ENCODE data around the gene CATSPERE. TPM values are rescaled to one million over a fixed set of nuclear protein-coding genes. Genes with fewer than 3 reads are reported as not detected.

CATSPERE gene
- total and polyA plus RNA-seq, 9 of the 15 experiments (the other 6 are each of a cell fraction or from before 2014, with no cell fraction given), result 0.06 to 0.16 (median 0.09) TPM; not detected in 3

DNA sequence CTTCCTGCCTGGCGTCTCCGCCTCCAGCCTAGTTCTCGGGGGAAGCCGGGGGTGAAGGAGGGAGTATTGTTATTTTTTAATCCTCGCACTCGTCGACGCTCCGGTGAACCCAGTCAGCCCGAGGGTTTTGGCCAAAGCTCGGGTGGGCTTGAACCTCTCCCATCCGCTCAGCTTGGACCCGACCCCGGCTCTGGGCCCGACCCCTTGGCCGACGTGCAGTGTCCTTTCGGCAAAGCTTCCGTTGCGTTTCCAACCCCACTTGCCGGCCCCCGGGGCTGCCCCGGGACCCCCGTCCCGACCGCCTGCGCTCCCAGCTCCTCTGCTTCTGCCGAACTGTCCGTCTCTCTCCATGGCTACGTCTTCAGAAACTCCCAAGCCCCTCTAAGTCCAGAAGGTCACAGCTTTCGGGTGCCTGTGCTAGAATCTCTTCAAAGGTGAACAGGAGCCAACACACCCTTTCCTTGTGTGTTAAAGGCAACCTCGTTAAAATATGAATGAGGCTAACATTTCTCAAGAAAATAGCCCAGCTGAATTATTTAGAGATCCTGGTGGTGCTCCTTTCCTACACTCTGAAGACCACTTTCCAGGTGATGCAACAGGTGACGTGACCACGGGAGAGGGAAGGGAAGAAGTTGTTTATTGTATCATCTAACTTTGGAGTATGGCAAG, 192.5 kb downstream of the CATSPERE start (continued):
- TF ChIP-seq CREBBP (IDR thresholded peaks at IDR 0.05; ENCODE audit: low read depth, low read length), result no peak
- no peak for TF ChIP-seq GATAD2A (IDR thresholded peaks at IDR 0.05)
- TF ChIP-seq SIN3B (IDR thresholded peaks at IDR 0.05; ENCODE audit: low read depth), result 0 out of 2 replicates have a peak, but pooled peaks have one; percentile 34
- no peak for TF ChIP-seq ZNF316 (IDR thresholded peaks at IDR 0.05)
- TF ChIP-seq ATF7 (IDR thresholded peaks at IDR 0.05), result peak; percentile 39; the same call in 1 of the 2 replicates
- TF ChIP-seq, protein P1, sequence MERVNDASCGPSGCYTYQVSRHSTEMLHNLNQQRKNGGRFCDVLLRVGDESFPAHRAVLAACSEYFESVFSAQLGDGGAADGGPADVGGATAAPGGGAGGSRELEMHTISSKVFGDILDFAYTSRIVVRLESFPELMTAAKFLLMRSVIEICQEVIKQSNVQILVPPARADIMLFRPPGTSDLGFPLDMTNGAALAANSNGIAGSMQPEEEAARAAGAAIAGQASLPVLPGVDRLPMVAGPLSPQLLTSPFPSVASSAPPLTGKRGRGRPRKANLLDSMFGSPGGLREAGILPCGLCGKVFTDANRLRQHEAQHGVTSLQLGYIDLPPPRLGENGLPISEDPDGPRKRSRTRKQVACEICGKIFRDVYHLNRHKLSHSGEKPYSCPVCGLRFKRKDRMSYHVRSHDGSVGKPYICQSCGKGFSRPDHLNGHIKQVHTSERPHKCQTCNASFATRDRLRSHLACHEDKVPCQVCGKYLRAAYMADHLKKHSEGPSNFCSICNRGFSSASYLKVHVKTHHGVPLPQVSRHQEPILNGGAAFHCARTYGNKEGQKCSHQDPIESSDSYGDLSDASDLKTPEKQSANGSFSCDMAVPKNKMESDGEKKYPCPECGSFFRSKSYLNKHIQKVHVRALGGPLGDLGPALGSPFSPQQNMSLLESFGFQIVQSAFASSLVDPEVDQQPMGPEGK (CRISPR knock-in tag; IDR thresholded peaks at IDR 0.05; ENCODE audit: borderline replicate concordance), result 0 out of 2 replicates have a peak, but pooled peaks have one; percentile 23
- no peak for TF ChIP-seq BCL6 (CRISPR knock-in tag; IDR thresholded peaks at IDR 0.05)
- no peak for TF ChIP-seq ZBED1 (IDR thresholded peaks at IDR 0.05)
- TF ChIP-seq FOXJ3 (CRISPR knock-in tag; IDR thresholded peaks at IDR 0.05), result 0 out of 2 replicates have a peak, but pooled peaks have one; percentile 33
- TF ChIP-seq KHSRP (IDR thresholded peaks at IDR 0.05), result no peak
- no peak for TF ChIP-seq TSC22D4 (tag; IDR thresholded peaks at IDR 0.05)
- TF ChIP-seq, protein P2, sequence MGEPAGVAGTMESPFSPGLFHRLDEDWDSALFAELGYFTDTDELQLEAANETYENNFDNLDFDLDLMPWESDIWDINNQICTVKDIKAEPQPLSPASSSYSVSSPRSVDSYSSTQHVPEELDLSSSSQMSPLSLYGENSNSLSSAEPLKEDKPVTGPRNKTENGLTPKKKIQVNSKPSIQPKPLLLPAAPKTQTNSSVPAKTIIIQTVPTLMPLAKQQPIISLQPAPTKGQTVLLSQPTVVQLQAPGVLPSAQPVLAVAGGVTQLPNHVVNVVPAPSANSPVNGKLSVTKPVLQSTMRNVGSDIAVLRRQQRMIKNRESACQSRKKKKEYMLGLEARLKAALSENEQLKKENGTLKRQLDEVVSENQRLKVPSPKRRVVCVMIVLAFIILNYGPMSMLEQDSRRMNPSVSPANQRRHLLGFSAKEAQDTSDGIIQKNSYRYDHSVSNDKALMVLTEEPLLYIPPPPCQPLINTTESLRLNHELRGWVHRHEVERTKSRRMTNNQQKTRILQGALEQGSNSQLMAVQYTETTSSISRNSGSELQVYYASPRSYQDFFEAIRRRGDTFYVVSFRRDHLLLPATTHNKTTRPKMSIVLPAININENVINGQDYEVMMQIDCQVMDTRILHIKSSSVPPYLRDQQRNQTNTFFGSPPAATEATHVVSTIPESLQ (CRISPR knock-in tag; IDR thresholded peaks at IDR 0.05), result 0 out of 2 replicates have a peak, but pooled peaks have one; percentile 75
- TF ChIP-seq, protein P3, sequence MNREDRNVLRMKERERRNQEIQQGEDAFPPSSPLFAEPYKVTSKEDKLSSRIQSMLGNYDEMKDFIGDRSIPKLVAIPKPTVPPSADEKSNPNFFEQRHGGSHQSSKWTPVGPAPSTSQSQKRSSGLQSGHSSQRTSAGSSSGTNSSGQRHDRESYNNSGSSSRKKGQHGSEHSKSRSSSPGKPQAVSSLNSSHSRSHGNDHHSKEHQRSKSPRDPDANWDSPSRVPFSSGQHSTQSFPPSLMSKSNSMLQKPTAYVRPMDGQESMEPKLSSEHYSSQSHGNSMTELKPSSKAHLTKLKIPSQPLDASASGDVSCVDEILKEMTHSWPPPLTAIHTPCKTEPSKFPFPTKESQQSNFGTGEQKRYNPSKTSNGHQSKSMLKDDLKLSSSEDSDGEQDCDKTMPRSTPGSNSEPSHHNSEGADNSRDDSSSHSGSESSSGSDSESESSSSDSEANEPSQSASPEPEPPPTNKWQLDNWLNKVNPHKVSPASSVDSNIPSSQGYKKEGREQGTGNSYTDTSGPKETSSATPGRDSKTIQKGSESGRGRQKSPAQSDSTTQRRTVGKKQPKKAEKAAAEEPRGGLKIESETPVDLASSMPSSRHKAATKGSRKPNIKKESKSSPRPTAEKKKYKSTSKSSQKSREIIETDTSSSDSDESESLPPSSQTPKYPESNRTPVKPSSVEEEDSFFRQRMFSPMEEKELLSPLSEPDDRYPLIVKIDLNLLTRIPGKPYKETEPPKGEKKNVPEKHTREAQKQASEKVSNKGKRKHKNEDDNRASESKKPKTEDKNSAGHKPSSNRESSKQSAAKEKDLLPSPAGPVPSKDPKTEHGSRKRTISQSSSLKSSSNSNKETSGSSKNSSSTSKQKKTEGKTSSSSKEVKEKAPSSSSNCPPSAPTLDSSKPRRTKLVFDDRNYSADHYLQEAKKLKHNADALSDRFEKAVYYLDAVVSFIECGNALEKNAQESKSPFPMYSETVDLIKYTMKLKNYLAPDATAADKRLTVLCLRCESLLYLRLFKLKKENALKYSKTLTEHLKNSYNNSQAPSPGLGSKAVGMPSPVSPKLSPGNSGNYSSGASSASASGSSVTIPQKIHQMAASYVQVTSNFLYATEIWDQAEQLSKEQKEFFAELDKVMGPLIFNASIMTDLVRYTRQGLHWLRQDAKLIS (CRISPR knock-in tag; IDR thresholded peaks at IDR 0.05), result peak; percentile 67; the same call in 1 of the 2 replicates
- TF ChIP-seq HMG20A (CRISPR knock-in tag; conservative IDR thresholded peaks at IDR 0.05), result no peak
- no peak for TF ChIP-seq POLR3G (IDR thresholded peaks at IDR 0.05; ENCODE audit: extremely low read depth, insufficient read length, insufficient replicate concordance)
- TF ChIP-seq ZNF445 (CRISPR knock-in tag; IDR thresholded peaks at IDR 0.05; ENCODE audit: low read depth), result no peak
- TF ChIP-seq ZBTB7A (IDR thresholded peaks at IDR 0.05; ENCODE audit: borderline replicate concordance, control insufficient read depth, low read depth, low read length), result peak; percentile 58; the same call in 1 of the 2 replicates
- TF ChIP-seq ZNF785 (CRISPR knock-in tag; IDR thresholded peaks at IDR 0.05), result no peak
- TF ChIP-seq ZFP1 (CRISPR knock-in tag; IDR thresholded peaks at IDR 0.05), result no peak
- no peak for TF ChIP-seq EP400 (IDR thresholded peaks at IDR 0.05)
